ENCODE results near the gene ZMIZ1.

The ZMIZ1 gene

DNA sequence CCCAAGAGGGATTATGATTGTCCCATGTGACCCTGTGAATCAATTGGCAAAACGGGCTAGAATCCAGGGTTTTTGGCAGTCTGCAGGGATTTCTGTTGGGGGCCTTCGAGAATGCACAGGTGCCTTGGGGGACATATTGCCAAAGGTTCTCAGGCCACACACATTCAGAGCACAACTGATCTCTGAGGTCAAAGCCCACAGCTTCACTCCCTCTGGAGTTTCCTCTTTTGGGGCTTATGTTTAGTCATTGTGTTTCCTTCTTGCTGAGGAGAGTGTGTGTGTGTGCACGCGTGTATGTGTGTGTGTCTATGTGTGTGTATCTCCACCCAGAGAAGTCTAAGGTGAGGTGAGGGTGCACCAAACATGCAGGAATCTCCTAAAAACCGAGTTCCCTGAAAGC lies 287.3 kb downstream of the ZMIZ1 start:
- no peak for DNase-seq (ENCODE audit: low read depth in 3 of 3)

DNA sequence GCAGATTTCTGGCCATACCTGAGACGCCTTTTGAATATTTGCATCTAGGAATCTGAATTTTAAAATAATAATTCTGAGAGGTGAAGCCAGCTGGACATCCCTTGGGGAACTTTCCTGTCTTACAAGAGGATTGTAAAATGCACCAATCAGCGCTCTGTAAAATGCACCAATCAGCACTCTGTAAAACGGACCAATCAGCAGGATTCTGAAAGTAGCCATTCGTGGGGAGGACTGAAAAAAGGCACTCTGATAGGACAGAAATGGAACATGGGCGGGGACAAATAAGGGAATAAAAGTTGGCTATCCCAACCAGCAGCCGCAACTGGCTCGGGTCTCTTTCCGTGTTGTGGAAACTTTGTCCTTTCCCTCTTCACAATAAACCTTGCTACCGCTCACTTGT lies 288.4 kb downstream of the ZMIZ1 start:
- no peak for DNase-seq (ENCODE audit: low read depth in 3 of 3)

DNA sequence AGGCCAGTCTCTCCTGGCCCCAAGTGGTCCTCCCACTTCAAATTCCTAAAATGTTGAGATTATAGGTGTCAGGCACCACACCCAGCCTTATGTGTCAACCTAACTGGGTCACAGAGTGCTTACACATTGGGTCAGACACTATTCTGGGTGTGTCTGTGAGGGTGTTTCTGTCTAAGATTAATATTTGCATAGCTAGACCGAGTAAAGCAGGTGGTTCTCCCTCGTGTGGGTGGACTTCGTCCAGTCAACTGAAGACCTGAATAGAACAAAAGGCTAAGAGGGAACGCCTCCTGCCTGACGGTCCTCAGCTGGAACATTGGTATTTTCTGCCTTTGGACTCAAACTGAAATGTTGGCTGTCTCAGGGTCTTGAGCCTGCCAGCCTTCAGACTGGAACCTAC lies 290.0 kb downstream of the ZMIZ1 start:
- no peak for DNase-seq (ENCODE audit: low read depth in 3 of 3)

GRCh38 chr10:79359816-79360498 lies 291.2 kb downstream of the ZMIZ1 start:
- no peak for DNase-seq (ENCODE audit: low read depth in 3 of 3)

GRCh38 chr10:79360499-79361342 lies 292.0 kb downstream of the ZMIZ1 start:
- no peak for DNase-seq (ENCODE audit: low read depth in 3 of 3)

GRCh38 chr10:79361726-79362397 lies 293.1 kb downstream of the ZMIZ1 start:
- no peak for DNase-seq (ENCODE audit: low read depth in 3 of 3)

All from stimulated activated CD4-positive, alpha-beta T cell treated with anti-CD3 and anti-CD28 coated beads, TNF-alpha, amount 100 ng/mL, for 48 hours (primary cell).